Tibial nerve (tissue), 3 donors: ENCODE results near the gene IFNGR2.

Experiments used
- POLR2A ChIP-seq, 2 donors: fragments of 450-650 bp; IDR thresholded peaks; one replicate each; pipeline ENCODE4 v1.6.1; 2017; ENCODE audit warnings: antibody characterized with exemption in 2 of 2, mild to moderate bottlenecking in 2 of 2, moderate library complexity in 2 of 2
- TF ChIP-seq, protein P1 (sequence below), 5 experiments: fragments of 200-600 bp in 3 of 5; fragments of 450-650 bp in 2 of 5; sonication (generic) in 3 of 5; IDR thresholded peaks; one replicate each; pipeline ENCODE4 v1.5.1; 2016 to 2019; ENCODE audit warnings: antibody characterized with exemption in 5 of 5, mild to moderate bottlenecking in 3 of 5, moderate library complexity in 2 of 5

DNA sequence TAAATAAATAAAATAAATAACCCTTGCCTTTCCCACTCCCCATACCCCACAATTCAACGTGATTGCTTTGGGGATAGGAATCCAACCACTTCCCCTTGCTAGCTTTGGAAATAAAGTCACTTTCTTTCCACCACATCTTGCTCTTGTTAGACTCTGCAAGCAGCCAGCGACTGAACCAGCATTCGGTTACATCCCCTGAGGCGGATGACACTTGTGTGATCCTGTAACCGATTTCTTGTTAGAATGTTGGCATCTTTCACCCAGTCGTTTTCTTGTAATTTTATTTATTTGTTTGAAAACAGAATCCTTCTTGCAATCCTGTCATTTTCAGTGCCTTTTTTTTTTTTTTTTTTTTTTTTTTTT lies 1.6 kb upstream of the IFNGR2 start:
- TF ChIP-seq, protein P1, sequence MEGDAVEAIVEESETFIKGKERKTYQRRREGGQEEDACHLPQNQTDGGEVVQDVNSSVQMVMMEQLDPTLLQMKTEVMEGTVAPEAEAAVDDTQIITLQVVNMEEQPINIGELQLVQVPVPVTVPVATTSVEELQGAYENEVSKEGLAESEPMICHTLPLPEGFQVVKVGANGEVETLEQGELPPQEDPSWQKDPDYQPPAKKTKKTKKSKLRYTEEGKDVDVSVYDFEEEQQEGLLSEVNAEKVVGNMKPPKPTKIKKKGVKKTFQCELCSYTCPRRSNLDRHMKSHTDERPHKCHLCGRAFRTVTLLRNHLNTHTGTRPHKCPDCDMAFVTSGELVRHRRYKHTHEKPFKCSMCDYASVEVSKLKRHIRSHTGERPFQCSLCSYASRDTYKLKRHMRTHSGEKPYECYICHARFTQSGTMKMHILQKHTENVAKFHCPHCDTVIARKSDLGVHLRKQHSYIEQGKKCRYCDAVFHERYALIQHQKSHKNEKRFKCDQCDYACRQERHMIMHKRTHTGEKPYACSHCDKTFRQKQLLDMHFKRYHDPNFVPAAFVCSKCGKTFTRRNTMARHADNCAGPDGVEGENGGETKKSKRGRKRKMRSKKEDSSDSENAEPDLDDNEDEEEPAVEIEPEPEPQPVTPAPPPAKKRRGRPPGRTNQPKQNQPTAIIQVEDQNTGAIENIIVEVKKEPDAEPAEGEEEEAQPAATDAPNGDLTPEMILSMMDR (IDR thresholded peaks at IDR 0.05): no peak
- no peak for TF ChIP-seq POLR2A (IDR thresholded peaks at IDR 0.05)
